ENCODE results near the gene PRMT7. TPM values are rescaled to one million over a fixed set of nuclear protein-coding genes. Genes with fewer than 3 reads are reported as not detected.

PRMT7 gene
- total and polyA plus RNA-seq, 2 experiments from 2014 or later: 27.2 to 49.6 TPM

DNA sequence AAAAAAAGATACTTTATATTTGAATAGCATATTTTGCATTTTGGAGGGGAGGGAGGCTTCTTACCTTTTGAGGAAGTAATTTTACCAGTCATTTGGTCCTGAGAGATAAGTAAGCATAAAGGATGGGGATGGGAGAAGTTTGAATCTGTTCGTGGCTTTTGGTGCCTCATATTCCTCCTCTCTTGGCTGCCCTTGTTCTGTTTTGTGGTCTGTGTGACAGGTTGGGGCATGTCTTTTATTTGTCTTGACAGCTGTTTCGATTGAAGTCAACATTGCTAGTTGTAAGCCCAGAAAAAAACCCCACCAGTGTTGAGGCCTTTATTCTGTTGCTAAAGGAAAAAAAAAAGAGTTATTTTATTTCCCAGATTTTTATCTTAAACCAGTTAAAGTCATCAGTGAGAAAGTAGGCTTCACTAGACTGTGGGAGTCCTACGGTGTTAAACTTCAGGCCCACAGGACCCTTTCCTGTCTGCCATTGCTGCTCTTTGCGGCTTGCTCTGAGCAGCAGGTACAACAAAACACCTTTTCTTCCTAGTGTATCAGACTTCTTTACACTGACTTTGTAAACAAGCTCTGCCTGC is 35.1 kb upstream of the PRMT7 start:
- no peak overlapping the region for H3K27ac ChIP-seq
- H3K4me2 ChIP-seq (ENCODE audit: unreplicated experiment): no peak overlapping the region
- H3K9me3 ChIP-seq (ENCODE audit: low read depth): no peaks in the 10 kb centered on the region
- peaks cover 20% of the 10 kb centered on the region; the same call in 1 of the 2 replicates for H3K36me3 ChIP-seq (ENCODE audit: low read depth)
- H3K4me1 ChIP-seq (ENCODE audit: insufficient read depth): peaks cover 10% of the 10 kb centered on the region
- 76 to 89% methylated on average over 4 of the region's 4 CpGs for WGBS, 2 experiments (ENCODE audit: low coverage in 1 of 2, low lambda C conversion rate in 2 of 2, missing lambda C conversion rate in 2 of 2)
- H3K79me2 ChIP-seq (ENCODE audit: insufficient read depth): peaks cover 93% of the 10 kb centered on the region
- no peaks in the 10 kb centered on the region for H3K27me3 ChIP-seq (replicated peaks; ENCODE audit: insufficient read depth)
- in situ Hi-C loops (cut with MboI): no loop called here
- no peak for DNase-seq
- H3K4me3 ChIP-seq: no peak overlapping the region
- H2AFZ ChIP-seq: no peak overlapping the region
- TF ChIP-seq EZH2phosphoT487 (IDR thresholded peaks at IDR 0.05; ENCODE audit: insufficient read depth, low read depth): no peak
- TF ChIP-seq EZH2 (IDR thresholded peaks at IDR 0.05; ENCODE audit: insufficient read depth, poor library complexity, severe bottlenecking): no peak
- no peaks in the 10 kb centered on the region for H3K9me2 ChIP-seq (ENCODE audit: insufficient read depth)
- H3K9ac ChIP-seq: no peak overlapping the region
- H3F3A ChIP-seq (ENCODE audit: insufficient read depth): 0 out of 2 replicates have a peak, but pooled peaks cover 4% of the 10 kb centered on the region
- peaks cover 15% of the 10 kb centered on the region; the same call in 1 of the 2 replicates for H4K20me1 ChIP-seq (ENCODE audit: insufficient read depth)

DNA sequence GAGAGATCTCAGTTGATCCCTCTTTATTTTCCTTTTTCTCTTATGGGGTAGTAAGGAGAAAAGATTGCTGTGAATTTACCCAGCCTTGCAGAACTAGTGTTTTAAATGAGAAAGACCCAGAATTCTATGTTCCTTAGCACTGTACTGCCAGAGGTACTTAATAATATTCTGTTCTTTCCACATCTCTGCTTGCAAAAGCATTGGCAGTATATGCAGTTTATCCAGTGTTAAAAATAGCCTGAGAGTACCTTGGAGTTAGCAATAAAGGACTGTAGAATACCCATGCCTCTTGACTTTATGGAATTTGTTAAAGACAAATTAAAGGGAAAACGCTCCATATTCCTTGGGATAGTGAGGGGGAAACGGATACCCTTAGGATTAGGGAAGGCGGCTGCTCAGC is 34.6 kb upstream of the PRMT7 start:
- Histone ChIP-seq H3F3A (ENCODE audit: insufficient read depth) (no peaks in the 10 kb centered on the region), H3K4me1 (ENCODE audit: insufficient read depth) (peaks cover 5% of the 10 kb centered on the region), H4K20me1 (ENCODE audit: insufficient read depth) (peaks cover 15% of the 10 kb centered on the region; the same call in 1 of the 2 replicates), H3K27me3 (replicated peaks; ENCODE audit: insufficient read depth) (no peaks in the 10 kb centered on the region), H3K9me2 (ENCODE audit: insufficient read depth) (no peaks in the 10 kb centered on the region), H2AFZ (no peak overlapping the region), H3K4me3 (no peak overlapping the region), H3K36me3 (ENCODE audit: low read depth) (peaks cover 20% of the 10 kb centered on the region; the same call in 1 of the 2 replicates), H3K27ac (no peak overlapping the region), H3K79me2 (ENCODE audit: insufficient read depth) (peaks cover 93% of the 10 kb centered on the region), H3K9me3 (ENCODE audit: low read depth) (no peaks in the 10 kb centered on the region), H3K9ac (no peak overlapping the region), H3K4me2 (ENCODE audit: unreplicated experiment) (no peak overlapping the region)
- in situ Hi-C loops (cut with MboI): no loop called here
- TF ChIP-seq EZH2phosphoT487 (IDR thresholded peaks at IDR 0.05; ENCODE audit: insufficient read depth, low read depth): no peak
- no peak for DNase-seq
- 65% methylated on average over 3 of the region's 3 CpGs for WGBS, 2 experiments (ENCODE audit: low coverage in 1 of 2, low lambda C conversion rate in 2 of 2, missing lambda C conversion rate in 2 of 2)

GRCh38 chr16:68279726-68280558 is 30.9 kb upstream of the PRMT7 start:
- WGBS, 2 experiments (ENCODE audit: low coverage in 1 of 2, low lambda C conversion rate in 2 of 2, missing lambda C conversion rate in 2 of 2): 95 to 96% methylated on average over 13 of the region's 13 CpGs
- H3K4me1 ChIP-seq (ENCODE audit: insufficient read depth): no peaks in the 10 kb centered on the region
- peaks cover 93% of the 10 kb centered on the region for H3K79me2 ChIP-seq (ENCODE audit: insufficient read depth)
- DNase-seq: no peak
- peaks cover 24% of the 10 kb centered on the region; the same call in 1 of the 2 replicates for H3K36me3 ChIP-seq (ENCODE audit: low read depth)
- H4K20me1 ChIP-seq (ENCODE audit: insufficient read depth): no peaks in the 10 kb centered on the region; the same call in 1 of the 2 replicates
- TF ChIP-seq EZH2phosphoT487 (IDR thresholded peaks at IDR 0.05; ENCODE audit: insufficient read depth, low read depth) (no peak), EZH2 (IDR thresholded peaks at IDR 0.05; ENCODE audit: insufficient read depth, poor library complexity, severe bottlenecking) (no peak)
- H3K9me2 ChIP-seq (ENCODE audit: insufficient read depth): no peaks in the 10 kb centered on the region
- no peaks in the 10 kb centered on the region for H3F3A ChIP-seq (ENCODE audit: insufficient read depth)
- no peak overlapping the region for H3K9ac ChIP-seq
- no peak overlapping the region for H3K27ac ChIP-seq
- H3K4me2 ChIP-seq (ENCODE audit: unreplicated experiment): no peak overlapping the region
- in situ Hi-C loops (cut with MboI): no loop called here
- no peaks in the 10 kb centered on the region for H3K27me3 ChIP-seq (replicated peaks; ENCODE audit: insufficient read depth)
- no peak overlapping the region for H3K4me3 ChIP-seq
- H3K9me3 ChIP-seq (ENCODE audit: low read depth): no peaks in the 10 kb centered on the region
- no peak overlapping the region for H2AFZ ChIP-seq

- H3K9me2 ChIP-seq (ENCODE audit: insufficient read depth): no peaks in the 10 kb centered on the region
- no peaks in the 10 kb centered on the region for H3K4me1 ChIP-seq (ENCODE audit: insufficient read depth)
- TF ChIP-seq EZH2 (IDR thresholded peaks at IDR 0.05; ENCODE audit: insufficient read depth, poor library complexity, severe bottlenecking) (no peak), EZH2phosphoT487 (IDR thresholded peaks at IDR 0.05; ENCODE audit: insufficient read depth, low read depth) (no peak)
- no peak overlapping the region for H3K4me2 ChIP-seq (ENCODE audit: unreplicated experiment)
- 0 out of 2 replicates have a peak, but pooled peaks cover 1% of the 10 kb centered on the region for H4K20me1 ChIP-seq (ENCODE audit: insufficient read depth)
- no peak overlapping the region for H2AFZ ChIP-seq
- no peaks in the 10 kb centered on the region for H3K27me3 ChIP-seq (replicated peaks; ENCODE audit: insufficient read depth)
- H3K36me3 ChIP-seq (ENCODE audit: low read depth): peaks cover 18% of the 10 kb centered on the region; the same call in 1 of the 2 replicates
- peaks cover 93% of the 10 kb centered on the region for H3K79me2 ChIP-seq (ENCODE audit: insufficient read depth)
- 82 to 87% methylated on average over 4 of the region's 4 CpGs for WGBS, 2 experiments (ENCODE audit: low coverage in 1 of 2, low lambda C conversion rate in 2 of 2, missing lambda C conversion rate in 2 of 2)
- DNase-seq: no peak
- no peak overlapping the region for H3K27ac ChIP-seq
- H3F3A ChIP-seq (ENCODE audit: insufficient read depth): peaks cover 2% of the 10 kb centered on the region
- H3K4me3 ChIP-seq: no peak overlapping the region
- H3K9me3 ChIP-seq (ENCODE audit: low read depth): no peaks in the 10 kb centered on the region
- in situ Hi-C loops (cut with MboI): no loop called here
- no peak overlapping the region for H3K9ac ChIP-seq
These were observed 29.3 kb upstream of the PRMT7 start for GRCh38 chr16:68281368-68282063.
